Natural killer cell treated with Interleukin-12 subunit alpha and Interleukin-12 subunit beta and Interleukin-15 and Interleukin-18, amount 100 ng/mL, for 72 hours (primary cell): ENCODE results near the gene RNF130. TPM values are rescaled to one million over a fixed set of nuclear protein-coding genes. Genes with fewer than 3 reads are reported as not detected.

Experiments
- ATAC-seq, 2 donors: fragments of 150-1000 bp; cut with Tn5 transposase in 1 of 2; sonication (Bioruptor Pico), chemical (Tn5 transposase) in 1 of 2; 2 replicates each; pipeline ENCODE4 v1.10.0; 2021
- DNase-seq: peaks from one replicate; pipeline ENCODE4 v3.0.0; 2022; ENCODE audit warnings: low spot score
- H3K27ac Mint-ChIP-seq, 2 donors: 1 replicate in 1 of 2; 2 replicates in 1 of 2; pipeline ENCODE4 v1.8.0; 2022; ENCODE audit warnings: mixed read lengths in 2 of 2, mild to moderate bottlenecking in 1 of 2, moderate library complexity in 1 of 2
- H3K27me3 Mint-ChIP-seq, 2 donors: 1 replicate in 1 of 2; 2 replicates in 1 of 2; pipeline ENCODE4 v1.8.0; 2022; ENCODE audit warnings: mixed read lengths in 2 of 2
- H3K36me3 Mint-ChIP-seq: one replicate; pipeline ENCODE4 v1.8.0; 2022; ENCODE audit warnings: mixed read lengths
- H3K4me1 Mint-ChIP-seq, 2 donors: 1 replicate in 1 of 2; 2 replicates in 1 of 2; pipeline ENCODE4 v1.8.0; 2022; ENCODE audit warnings: low read depth in 2 of 2, mixed read lengths in 2 of 2, mild to moderate bottlenecking in 1 of 2
- H3K4me3 Mint-ChIP-seq: one replicate; pipeline ENCODE4 v1.8.0; 2022; ENCODE audit warnings: mixed read lengths
- H3K9me3 Mint-ChIP-seq: 2 replicates; pipeline ENCODE4 v1.8.0; 2022; ENCODE audit warnings: mixed read lengths
- total RNA-seq, 2 donors: library from RNA; stranded (reverse); gene quantifications; one replicate each; pipeline ENCODE4 v1.2.3, GENCODE V29; 2022

RNF130 gene
- total RNA-seq, 2 donors from 2014 or later, result 12.4 to 17.0 TPM

DNA sequence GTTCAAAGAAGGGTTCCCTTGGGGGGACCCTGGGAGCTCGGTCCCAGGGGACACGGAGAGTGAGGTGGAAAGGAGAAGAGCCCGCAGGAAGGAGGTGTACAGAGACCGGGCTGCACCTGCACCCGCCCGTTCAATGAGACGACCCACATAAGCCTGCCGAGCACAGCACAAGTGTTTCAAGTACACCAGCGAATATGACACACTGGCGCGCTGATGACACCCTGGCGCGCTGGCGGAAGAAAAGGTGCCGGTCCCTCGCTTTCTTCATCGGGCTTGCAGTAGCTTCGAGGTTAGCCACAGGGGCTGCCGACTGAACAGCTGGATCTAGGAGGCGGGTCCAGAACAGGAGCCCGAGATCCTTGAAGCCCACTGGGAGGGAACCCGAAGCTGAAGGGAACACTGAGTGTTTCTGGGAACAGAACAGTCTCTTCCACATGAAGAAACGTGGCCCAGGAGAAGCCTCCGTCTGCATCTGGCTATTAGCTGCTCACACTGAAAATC, 165.2 kb downstream of the RNF130 start:
- H3K27me3 Mint-ChIP-seq, result no peaks in the 10 kb centered on the region
- H3K4me1 Mint-ChIP-seq, result peaks cover 8 to 21% of the 10 kb centered on the region in 2 donors
- no peaks in the 10 kb centered on the region for H3K9me3 Mint-ChIP-seq
- H3K36me3 Mint-ChIP-seq, result no peaks in the 10 kb centered on the region
- H3K4me3 Mint-ChIP-seq, result peak overlapping the region; percentile 81
- no peak for DNase-seq
- no peak for ATAC-seq
- peak overlapping the region; percentile 72 to 77 for H3K27ac Mint-ChIP-seq

DNA sequence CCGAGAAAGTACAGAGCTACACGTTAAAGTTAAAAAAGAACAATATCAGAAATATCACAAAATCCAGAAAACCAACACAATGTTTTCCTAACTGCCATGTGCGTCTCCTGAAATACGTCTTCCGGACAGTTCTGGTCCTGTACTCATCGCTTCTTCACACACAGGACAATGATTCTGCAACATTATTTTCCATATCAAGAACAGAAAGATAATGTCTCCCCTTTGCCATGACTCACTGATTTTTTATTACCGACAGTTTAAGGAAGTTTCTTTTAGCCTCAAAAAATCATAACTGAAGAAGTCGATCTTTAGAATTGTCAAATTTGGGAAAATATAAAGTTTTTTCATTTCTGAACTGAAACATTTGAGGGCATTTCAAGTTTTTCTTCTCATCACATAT, 166.4 kb downstream of the RNF130 start:
- DNase-seq (no peak), ATAC-seq (no peak)
- H3K27ac Mint-ChIP-seq, result peak overlapping the region; percentile 27 to 77
- no peak overlapping the region for H3K4me3 Mint-ChIP-seq
- H3K27me3 Mint-ChIP-seq, result no peaks in the 10 kb centered on the region
- H3K4me1 Mint-ChIP-seq, result peaks cover 8 to 21% of the 10 kb centered on the region in 2 donors
- H3K36me3 Mint-ChIP-seq, result no peaks in the 10 kb centered on the region
- H3K9me3 Mint-ChIP-seq, result no peaks in the 10 kb centered on the region

Other genes with a start within 250 kb of the RNF130 start
- 10 to 100 TPM; 15.9 to 25.2 TPM for gene MRNIP, start 212.9 kb downstream of the RNF130 start, total RNA-seq
- 100 to 1,000 TPM; 114 to 151 TPM for gene TBC1D9B, start 163.9 kb downstream of the RNF130 start, total RNA-seq
- not detected for gene RASGEF1C, start 137.5 kb upstream of the RNF130 start, total RNA-seq
- 10 to 100 TPM; 41.2 to 47.0 TPM for gene MAPK9, start 220.3 kb upstream of the RNF130 start, total RNA-seq